PFSK-1 (cell line): ENCODE data around the gene PAPLN.

Source experiments
- FOXP2 ChIP-seq: optimal IDR thresholded peaks from 2 replicates; pipeline ENCODE3; 2011; ENCODE audit warnings: borderline replicate concordance, control low read depth, inconsistent platforms; ENCODE audit not compliant: insufficient read depth; ENCODE audit errors: extremely low read length, extremely low read depth
- POLR2AphosphoS5 ChIP-seq: IDR thresholded peaks from 2 replicates; pipeline ENCODE4 v1.6.1; 2012; ENCODE audit warnings: low read depth, mild to moderate bottlenecking, control low read depth, low read length, moderate library complexity
- REST ChIP-seq, 2 experiments: IDR thresholded peaks; 2 replicates each; pipeline versions ENCODE4 v1.6.1 to v1.8.0; 2011 to 2012; ENCODE audit warnings: low read depth in 2 of 2, low read length in 2 of 2, control low read depth in 1 of 2, inconsistent platforms in 1 of 2, mild to moderate bottlenecking in 1 of 2, moderate library complexity in 1 of 2; ENCODE audit not compliant: insufficient read depth in 1 of 2
- SIN3A ChIP-seq: IDR thresholded peaks from 2 replicates; pipeline ENCODE4 v1.6.1; 2012; ENCODE audit warnings: mild to moderate bottlenecking, low read length, moderate library complexity, borderline replicate concordance; ENCODE audit not compliant: insufficient read depth
- TAF1 ChIP-seq: IDR thresholded peaks from 2 replicates; pipeline ENCODE4 v1.6.1; 2012; ENCODE audit warnings: low read length, control low read depth, borderline replicate concordance; ENCODE audit not compliant: insufficient read depth

PAPLN gene

DNA sequence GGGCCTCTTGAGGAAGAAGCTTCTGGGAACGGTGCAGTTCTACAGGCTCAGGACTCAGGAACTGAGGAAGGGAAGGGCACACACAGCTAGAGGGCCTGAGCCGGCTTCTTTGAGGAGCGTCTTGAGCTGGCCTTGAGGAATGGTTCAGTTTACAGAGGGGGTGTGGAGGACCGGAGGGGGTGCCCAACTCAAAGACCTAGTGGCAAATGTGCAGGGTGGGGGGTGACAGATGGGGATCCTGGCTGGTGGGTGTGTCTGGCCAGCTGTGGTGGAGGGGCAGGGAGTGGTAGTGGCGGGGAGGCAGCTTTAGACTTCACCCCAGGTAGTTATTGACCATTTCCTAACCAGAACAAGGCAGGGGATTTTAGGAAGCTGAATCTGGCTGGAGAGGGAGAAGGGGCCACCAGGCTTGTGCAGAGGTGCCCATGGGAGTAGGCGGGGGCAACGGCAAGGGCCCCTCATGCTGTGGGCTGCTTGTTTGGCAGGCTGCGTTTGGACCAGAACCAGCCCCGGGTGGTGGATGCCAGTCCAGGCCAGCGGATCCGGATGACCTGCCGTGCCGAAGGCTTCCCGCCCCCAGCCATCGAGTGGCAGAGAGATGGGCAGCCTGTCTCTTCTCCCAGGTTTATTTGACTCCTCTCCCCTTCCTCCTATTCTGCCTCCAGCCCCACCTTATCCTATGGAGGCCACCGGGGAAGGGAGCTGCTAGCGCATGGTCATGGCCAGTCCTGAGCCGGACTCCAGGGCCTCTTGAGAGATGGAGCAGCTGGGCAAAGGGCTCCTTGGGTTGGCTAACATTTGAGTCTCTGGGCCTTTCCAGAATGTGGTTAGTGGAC is 27.8 kb downstream of the PAPLN start:
- TF ChIP-seq FOXP2, result no peak
- no peak for TF ChIP-seq POLR2AphosphoS5
- TF ChIP-seq SIN3A, result no peak
- no peak for TF ChIP-seq REST (IDR thresholded peaks at IDR 0.05; ENCODE audit: insufficient read depth in 1 of 2, low read depth in 2 of 2, low read length in 2 of 2)
- no peak for TF ChIP-seq TAF1

- no peak for TF ChIP-seq POLR2AphosphoS5
- TF ChIP-seq TAF1, result no peak
- no peak for TF ChIP-seq SIN3A
- TF ChIP-seq FOXP2, result no peak
- TF ChIP-seq REST (IDR thresholded peaks at IDR 0.05; ENCODE audit: insufficient read depth in 1 of 2, low read depth in 2 of 2, low read length in 2 of 2), result no peak
Observed at GRCh38 chr14:73265721-73266046, 28.4 kb downstream of the PAPLN start.

DNA sequence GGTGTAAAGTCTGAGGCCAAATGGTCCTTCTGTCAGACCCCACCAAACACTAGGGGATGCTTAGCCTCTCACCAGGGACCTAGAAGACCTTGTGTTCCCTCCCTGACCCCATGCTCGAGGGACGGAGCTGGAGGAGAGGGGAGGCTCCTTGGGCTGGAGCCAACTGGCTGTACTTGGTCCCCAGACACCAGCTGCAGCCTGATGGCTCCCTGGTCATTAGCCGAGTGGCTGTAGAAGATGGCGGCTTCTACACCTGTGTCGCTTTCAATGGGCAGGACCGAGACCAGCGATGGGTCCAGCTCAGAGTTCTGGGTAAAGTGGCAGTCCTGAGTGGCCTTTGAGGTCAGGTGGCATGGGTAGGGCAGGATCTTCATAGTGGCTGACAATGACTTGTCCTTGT is 29.0 kb downstream of the PAPLN start:
- no peak for TF ChIP-seq SIN3A
- no peak for TF ChIP-seq FOXP2
- TF ChIP-seq REST (IDR thresholded peaks at IDR 0.05; ENCODE audit: insufficient read depth in 1 of 2, low read depth in 2 of 2, low read length in 2 of 2), result no peak
- TF ChIP-seq POLR2AphosphoS5, result no peak
- no peak for TF ChIP-seq TAF1

DNA sequence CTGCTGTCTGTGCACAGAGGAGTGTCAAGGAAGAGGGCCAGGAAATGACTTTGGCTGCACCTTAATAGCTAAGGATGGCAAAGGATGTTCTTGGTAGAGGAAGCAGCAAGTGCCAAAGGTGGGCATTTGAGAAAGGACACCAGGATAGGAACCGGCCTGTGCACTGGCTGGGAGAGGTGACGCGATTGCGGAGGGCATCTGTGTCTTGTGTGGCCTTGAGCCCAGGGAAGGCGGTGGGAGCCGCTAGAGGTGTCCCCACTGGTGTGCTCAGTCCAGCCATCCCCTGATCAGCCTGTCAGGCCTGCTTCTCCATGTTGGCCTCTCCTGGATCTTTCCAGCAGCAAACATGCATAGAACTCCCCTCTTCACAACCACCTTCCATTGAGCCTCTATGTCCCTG is 30.2 kb downstream of the PAPLN start:
- TF ChIP-seq FOXP2 (no peak), POLR2AphosphoS5 (no peak)

DNA sequence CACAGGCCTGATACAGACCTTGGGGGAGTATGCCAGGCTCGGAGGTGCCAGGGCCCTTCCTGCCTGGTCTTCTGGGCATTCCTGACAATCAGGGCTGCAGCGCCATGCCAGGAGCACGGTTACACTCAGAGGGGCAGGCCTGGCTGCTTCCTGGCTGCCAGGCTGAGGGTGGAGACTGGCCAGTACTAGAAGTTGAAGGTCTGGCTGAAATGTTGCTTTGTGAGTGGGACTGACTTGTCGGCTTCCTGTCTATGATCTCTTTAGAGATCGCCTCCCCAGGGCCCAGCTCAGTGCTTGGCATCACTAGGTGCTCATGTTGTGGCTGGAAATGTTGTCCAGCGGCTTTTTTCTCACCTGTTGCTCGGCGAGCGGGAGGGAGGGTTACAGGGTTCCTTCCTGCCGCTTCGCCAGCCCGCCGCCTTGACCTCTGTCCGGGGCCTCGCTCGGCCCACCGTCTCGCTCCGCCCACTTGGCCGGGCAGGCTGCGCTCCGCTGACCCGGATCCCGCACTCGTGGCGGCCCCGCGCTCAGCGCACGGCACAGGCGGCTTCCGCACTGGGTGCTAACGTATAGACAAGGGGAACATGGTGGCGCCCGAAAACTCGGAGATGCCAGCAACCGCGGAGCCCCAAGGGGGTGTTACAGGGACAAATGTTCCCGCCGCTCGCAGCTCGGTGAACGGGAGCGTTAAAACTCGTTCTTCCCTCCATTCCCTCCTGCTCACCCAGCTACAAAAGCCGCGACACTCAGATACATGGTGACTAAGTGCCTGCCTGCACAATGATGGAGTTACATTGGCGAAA is 32.6 kb downstream of the PAPLN start:
- no peak for TF ChIP-seq TAF1
- no peak for TF ChIP-seq REST (IDR thresholded peaks at IDR 0.05; ENCODE audit: insufficient read depth in 1 of 2, low read depth in 2 of 2, low read length in 2 of 2)
- TF ChIP-seq FOXP2, result no peak
- TF ChIP-seq POLR2AphosphoS5, result no peak
- no peak for TF ChIP-seq SIN3A
